Stimulated activated effector memory CD8-positive, alpha-beta T cell treated with anti-CD3 and anti-CD28 coated beads, Interleukin-12 subunit alpha, Interleukin-12 subunit beta, amount 100 ng/mL, for 72 hours (primary cell): ENCODE results near the gene XPC.

Experiments used
- ATAC-seq: fragments of 150-1000 bp; cut with Tn5 transposase; 2 replicates; pipeline ENCODE4 v1.10.0; 2021
- DNase-seq, 2 donors: peaks; one replicate each; pipeline ENCODE4 v3.0.0; 2021 to 2022; ENCODE audit warnings: low spot score in 2 of 2
- H3K27ac Mint-ChIP-seq: one replicate; pipeline ENCODE4 v1.8.0; 2022; ENCODE audit warnings: mild to moderate bottlenecking, mixed read lengths
- H3K36me3 Mint-ChIP-seq: one replicate; pipeline ENCODE4 v1.8.0; 2022; ENCODE audit warnings: mild to moderate bottlenecking, mixed read lengths
- H3K4me1 Mint-ChIP-seq: one replicate; pipeline ENCODE4 v1.8.0; 2022; ENCODE audit warnings: mixed read lengths
- H3K4me3 Mint-ChIP-seq: one replicate; pipeline ENCODE4 v1.8.0; 2022; ENCODE audit warnings: mild to moderate bottlenecking, mixed read lengths
- H3K9me3 Mint-ChIP-seq: one replicate; pipeline ENCODE4 v1.8.0; 2022; ENCODE audit warnings: mixed read lengths

Gene XPC

DNA sequence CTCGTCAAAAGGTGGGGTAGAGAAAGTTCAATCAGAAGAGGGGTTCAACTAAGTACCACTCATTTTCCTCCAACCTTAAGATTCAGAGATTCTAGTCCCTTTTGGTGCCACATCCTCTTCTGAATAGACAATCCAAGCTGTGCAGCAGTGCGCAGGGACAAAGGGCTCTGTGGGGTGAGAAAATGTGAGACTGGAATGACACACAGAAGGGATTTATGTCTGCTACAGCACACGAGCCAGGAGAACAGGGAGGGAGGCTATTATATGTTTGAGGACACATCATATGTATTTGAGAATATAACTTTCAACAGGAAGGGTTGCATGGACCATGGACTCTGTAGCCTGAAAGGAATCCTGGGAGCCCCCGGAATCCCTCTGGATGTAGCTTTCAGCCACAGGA lies 33.2 kb upstream of the XPC start:
- no peaks in the 10 kb centered on the region for H3K36me3 Mint-ChIP-seq

DNA sequence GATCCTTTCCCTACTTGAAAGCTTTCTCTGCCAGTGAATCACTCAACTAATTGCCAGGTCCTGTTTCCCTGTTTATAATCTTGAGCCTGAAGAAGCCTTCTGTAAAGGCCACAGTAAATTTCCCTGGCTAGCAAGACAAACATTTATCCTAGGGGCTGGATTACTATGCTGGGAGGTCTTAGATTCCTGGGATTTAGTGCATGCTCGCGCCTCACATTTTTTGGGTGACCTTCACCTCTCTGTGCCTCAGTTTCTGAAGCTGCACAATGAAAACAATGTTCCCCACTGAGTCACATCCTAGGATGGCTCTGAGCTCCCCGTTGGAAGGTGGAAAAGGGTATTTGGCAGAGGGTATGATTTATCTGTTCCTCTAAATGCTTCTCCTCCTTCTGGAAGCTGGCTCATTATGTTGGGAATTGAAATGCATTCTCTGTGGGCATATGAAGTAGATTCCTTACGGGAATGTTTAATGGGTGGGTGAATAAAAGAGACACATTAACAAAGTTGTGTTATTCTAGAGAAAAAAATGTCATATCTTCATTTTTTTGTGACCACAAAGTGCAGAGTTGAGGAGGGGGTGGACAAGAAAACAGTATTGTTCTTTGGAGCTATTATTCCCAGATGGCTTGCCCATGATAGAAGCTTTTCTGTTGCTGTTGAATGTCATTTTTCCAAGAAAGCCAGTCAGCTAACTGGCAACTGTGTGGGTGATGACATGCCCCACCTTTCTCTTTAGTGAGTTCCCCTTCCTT lies 32.6 kb upstream of the XPC start:
- no peak for DNase-seq
- no peak overlapping the region for H3K27ac Mint-ChIP-seq

More for the DNA sequence above, 33.2 kb upstream of the XPC start:
- Mint-ChIP-seq H3K27ac (no peak overlapping the region), H3K9me3 (no peaks in the 10 kb centered on the region), H3K4me1 (no peaks in the 10 kb centered on the region), H3K4me3 (no peak overlapping the region)
- DNase-seq (no peak), ATAC-seq (no peak)

DNA sequence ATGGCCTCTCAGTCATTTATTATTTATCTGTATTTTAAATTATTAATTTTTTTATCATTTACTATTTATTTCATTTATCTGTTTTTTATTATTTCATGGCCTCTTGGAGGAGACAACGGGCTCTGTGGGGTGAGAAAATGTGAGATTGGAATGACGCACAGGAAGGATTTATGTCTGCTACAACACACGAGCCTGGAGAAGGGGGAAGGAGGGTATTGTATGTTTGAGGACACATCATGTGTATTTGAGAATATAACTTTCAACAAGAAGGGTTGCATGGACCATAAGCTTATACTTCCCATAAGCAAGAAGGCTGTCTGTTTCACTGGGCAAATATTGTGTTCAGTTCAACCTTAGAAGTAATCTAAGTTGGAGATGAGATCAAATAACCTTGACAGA lies 31.9 kb upstream of the XPC start:
- Mint-ChIP-seq H3K36me3 (no peaks in the 10 kb centered on the region), H3K9me3 (no peaks in the 10 kb centered on the region), H3K4me3 (no peak overlapping the region), H3K4me1 (no peaks in the 10 kb centered on the region), H3K27ac (no peak overlapping the region)
- no peak for DNase-seq
- ATAC-seq: no peak

More for the DNA sequence above, 32.6 kb upstream of the XPC start:
- Mint-ChIP-seq H3K9me3 (no peaks in the 10 kb centered on the region), H3K4me1 (no peaks in the 10 kb centered on the region), H3K4me3 (no peak overlapping the region), H3K36me3 (no peaks in the 10 kb centered on the region)
- ATAC-seq: no peak

DNA sequence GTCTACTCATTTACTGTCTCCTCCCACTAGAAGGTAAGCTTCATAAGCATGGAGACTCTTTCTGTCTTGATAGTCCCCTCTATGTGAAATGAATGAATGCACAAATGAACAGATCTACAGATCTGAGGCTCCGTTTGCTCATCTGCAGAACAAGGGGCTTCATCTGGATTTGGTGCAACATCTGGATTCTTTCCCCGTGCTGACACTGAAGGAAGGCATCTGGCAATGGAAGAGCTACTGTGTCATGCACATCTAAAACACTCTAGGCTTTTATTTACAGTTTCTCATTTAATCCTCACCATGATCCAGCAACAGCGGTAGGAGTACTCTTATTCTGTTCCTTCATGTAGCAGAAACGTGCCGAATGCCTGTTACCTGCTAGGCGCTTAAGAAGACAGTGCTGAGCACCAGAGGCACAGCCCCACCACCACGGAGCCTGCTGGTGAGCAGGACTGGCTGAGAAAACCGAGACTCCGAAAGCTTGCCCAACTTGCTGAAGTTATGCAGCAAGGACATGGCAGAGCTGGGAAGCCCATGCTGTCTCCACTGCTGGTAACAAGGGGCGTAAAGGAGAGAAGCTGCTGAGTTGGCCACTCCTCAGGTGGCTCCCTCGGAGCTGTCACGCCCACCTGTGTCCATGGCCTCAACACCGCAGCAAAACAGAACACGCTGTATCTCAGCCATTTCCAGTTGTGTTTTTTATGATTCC lies 31.3 kb upstream of the XPC start:
- Mint-ChIP-seq H3K4me1 (no peaks in the 10 kb centered on the region), H3K27ac (no peak overlapping the region), H3K9me3 (no peaks in the 10 kb centered on the region), H3K4me3 (no peak overlapping the region), H3K36me3 (no peaks in the 10 kb centered on the region)
- DNase-seq (no peak), ATAC-seq (no peak)

DNA sequence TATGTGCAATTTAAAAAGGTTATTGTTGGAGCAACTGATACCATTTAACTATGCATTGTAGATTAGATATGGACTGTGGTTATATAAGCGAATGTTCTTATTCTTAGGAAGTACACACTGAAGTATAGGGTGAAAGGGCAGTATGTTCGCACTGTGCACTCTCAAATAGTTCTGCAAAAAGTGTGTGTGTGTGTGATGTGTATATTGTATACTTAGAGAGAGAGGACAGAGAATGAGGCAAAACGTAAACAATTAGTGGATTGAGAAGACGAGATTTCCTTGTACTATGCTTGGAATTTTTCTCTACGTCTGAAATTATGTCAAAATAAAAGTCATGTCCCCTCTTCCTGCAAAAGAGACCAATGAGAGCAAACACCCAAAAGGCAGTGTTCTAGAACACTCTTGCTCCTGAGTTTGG lies 30.6 kb upstream of the XPC start:
- H3K36me3 Mint-ChIP-seq: peaks cover 7% of the 10 kb centered on the region
- H3K27ac Mint-ChIP-seq: no peak overlapping the region
- H3K4me3 Mint-ChIP-seq: no peak overlapping the region
- no peak for ATAC-seq
- H3K4me1 Mint-ChIP-seq: no peaks in the 10 kb centered on the region
- H3K9me3 Mint-ChIP-seq: no peaks in the 10 kb centered on the region
- DNase-seq: no peak

DNA sequence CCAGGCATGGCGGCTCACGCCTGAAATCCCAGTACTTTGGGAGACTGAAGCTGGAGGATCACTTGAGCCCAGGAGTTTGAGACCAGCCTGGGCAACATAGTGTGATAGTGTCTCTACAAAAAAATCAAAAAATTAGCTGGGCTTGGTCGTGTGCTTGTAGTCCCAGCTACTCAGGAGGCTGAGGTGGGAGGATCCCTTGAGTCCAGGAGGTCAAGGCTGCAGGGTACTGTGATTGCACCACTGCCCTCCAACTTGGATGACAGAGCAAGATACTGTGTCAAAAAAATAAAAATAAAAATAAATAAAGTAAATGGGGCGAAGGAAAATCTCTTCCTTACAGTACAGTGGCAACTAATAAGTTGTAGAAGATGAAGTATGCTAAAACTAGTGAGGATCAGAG lies 29.8 kb upstream of the XPC start:
- ATAC-seq: no peak

DNA sequence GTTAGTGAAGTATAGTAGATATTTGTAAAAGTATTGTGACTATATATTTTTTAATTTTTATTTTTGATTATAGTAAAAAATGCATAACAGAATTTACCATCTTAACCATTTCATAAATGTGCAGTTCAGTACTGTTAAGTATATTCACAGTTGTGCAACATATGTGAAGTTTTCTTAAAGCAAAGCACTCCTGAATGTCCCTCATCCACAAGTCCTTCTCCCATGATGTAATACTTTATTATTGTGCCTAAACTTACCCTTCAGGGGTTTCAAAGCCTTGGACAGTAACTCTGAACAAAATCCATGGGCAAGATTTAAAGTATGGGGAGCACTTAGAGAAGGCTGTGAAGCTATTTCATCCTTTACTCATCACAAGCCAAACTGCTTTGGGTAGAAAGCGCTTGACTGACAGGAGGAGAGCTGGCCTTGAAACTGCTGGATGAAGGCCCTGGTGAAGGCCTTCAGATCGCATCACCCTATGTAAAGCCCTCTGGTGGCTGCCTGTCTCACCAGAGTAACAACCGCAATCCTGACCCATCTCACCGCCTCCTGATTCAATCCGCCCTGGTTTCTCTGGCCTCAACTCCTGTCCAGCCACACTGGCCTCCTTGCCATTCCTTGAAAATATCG lies 28.3 kb upstream of the XPC start:
- H3K9me3 Mint-ChIP-seq: no peaks in the 10 kb centered on the region
- H3K36me3 Mint-ChIP-seq: peaks cover 8% of the 10 kb centered on the region
- no peak overlapping the region for H3K4me3 Mint-ChIP-seq
- peaks cover 7% of the 10 kb centered on the region for H3K4me1 Mint-ChIP-seq
- DNase-seq (no peak), ATAC-seq (no peak)
- no peak overlapping the region for H3K27ac Mint-ChIP-seq

More for the DNA sequence above, 29.8 kb upstream of the XPC start:
- Mint-ChIP-seq H3K36me3 (peaks cover 8% of the 10 kb centered on the region), H3K4me3 (no peak overlapping the region), H3K4me1 (peaks cover 6% of the 10 kb centered on the region), H3K9me3 (no peaks in the 10 kb centered on the region), H3K27ac (no peak overlapping the region)
- DNase-seq: no peak

DNA sequence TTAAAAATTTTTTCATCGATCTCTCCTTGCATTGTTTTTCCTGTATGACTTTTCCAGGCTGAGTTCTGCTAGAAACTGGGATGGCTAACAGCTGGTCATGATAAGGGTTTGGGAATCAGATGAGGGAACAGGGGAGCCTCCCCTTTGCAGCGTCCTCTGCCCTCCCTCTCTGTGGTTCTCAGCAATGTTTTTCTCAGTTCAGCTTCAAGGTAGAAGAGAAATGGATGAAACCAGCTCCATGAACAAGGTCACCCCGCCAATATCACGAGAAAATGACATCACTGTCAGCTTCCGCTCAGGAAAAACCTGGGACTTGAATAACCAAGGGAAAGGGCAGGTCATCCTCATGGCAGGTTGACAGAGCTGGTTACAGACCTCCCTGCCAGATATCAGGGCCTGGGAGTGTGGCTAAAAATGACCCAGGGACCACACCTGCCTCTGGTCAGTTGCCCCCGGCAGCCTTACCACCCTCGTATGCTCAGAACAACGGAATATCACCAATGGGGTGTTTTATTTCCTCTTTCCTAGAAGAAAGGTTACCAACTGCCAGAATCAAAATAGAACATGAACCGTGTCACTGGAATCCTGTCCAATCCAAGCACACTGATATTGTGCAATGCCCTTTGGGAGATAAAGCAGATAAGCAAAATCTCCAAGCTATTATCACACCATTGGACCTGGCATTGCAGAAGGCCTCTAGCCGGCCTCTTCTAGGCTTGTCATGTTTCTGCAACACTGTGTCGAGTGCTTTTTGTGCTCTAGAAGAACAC lies 26.3 kb upstream of the XPC start:
- Mint-ChIP-seq H3K36me3 (peaks cover 15% of the 10 kb centered on the region), H3K4me1 (peaks cover 7% of the 10 kb centered on the region), H3K27ac (no peak overlapping the region), H3K4me3 (no peak overlapping the region), H3K9me3 (no peaks in the 10 kb centered on the region)
- ATAC-seq: no peak
- no peak for DNase-seq

DNA sequence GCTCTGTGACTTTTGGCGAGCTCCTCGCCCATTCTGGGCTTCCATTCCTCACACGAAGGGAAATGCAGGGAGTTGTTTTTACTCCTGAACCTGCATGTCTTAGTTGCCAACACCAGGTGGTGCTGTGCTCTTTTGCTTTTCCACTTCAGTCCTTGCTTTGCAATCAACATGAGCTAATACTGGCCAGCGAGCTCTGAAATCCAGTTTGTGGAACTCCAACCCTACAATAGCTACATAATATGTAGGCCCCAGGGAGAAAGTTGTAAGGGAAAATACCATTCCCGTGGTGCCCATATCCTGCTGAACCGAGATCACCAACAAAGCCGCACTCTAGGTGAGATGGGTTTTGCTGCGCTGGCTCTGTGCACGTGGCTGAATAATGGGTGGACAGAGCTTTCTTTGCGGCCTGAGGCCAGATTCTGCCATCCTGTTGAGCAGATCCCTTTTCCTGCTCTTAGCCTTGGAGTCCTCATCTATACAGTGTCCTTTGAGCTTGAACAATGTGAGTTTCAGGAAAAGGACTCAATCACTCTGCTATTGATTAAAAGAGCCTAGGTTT lies 25.2 kb upstream of the XPC start:
- peak; percentile 55 for ATAC-seq
- no peak overlapping the region for H3K27ac Mint-ChIP-seq

DNA sequence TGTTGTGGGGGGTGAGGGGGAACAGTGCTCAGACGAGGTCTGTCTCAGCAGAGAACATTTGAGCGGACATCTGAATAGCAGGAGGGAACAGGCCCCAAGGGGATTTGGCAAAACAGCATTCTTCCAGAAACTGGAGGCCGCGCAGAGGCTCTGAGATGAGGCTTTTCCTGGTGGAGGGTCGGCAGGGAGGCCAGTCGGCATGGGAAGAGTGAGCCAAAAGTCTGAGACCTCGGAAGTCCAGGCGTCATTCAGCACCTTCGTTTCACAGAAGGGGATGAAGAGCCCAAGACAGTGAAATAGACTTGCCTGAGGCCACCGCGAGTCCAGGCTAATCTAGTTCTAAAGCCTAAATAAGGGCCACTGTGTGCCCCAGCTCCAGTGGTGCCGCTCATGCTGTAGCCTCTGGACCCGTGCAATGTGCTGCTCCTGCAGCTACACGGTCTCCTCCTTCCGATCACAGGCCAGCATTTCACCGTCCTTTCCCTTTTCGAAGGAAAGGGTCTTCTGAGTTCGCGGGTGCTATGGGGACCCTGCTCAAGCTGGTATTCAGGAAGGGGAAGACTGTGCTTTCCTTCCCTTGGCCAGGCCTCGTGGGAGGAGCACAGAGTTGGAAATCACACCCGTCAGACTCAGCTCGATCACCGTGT lies 24.6 kb upstream of the XPC start:
- Mint-ChIP-seq H3K9me3 (no peaks in the 10 kb centered on the region), H3K36me3 (peaks cover 32% of the 10 kb centered on the region), H3K4me3 (no peak overlapping the region), H3K27ac (no peak overlapping the region), H3K4me1 (peaks cover 7% of the 10 kb centered on the region)
- ATAC-seq: no peak
- no peak for DNase-seq

More for the DNA sequence above, 25.2 kb upstream of the XPC start:
- peaks cover 7% of the 10 kb centered on the region for H3K4me1 Mint-ChIP-seq
- H3K4me3 Mint-ChIP-seq: no peak overlapping the region
- no peak for DNase-seq
- H3K36me3 Mint-ChIP-seq: peaks cover 26% of the 10 kb centered on the region
- no peaks in the 10 kb centered on the region for H3K9me3 Mint-ChIP-seq

DNA sequence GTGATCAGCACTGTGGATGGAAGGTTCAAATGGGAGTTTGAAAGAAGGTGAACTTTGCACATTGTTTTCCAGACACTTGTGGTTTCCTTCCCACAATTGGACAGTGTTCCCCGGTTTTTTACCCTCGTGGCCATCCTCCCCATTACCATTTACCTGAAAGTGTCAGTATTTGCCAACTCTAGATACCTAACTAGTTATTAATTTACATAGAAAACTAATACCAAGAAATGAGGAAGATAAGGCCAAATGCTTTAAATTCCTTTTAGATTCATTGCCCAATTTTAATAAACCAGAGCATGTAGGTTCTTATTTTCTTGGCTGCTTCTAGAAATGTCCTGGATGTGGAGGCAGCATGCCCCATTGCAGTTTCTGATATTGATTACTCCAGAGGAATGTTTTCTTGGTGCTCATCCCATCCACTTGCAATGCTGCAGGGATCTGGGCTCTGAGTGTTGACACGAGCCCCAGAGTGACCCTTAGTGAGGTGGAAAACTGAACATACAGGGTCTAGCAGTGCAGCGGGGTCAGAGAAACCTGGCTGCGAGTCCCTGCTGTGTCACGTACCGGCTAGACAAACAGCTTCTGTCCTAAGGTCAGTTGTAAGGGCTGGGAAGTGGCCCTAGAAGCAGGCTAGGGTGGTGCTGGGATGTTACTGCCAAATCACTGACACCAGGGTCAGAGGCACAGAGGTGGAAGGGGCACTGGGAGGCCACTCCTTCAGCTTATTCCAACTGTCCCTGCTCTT lies 23.7 kb upstream of the XPC start:
- Mint-ChIP-seq H3K4me3 (no peak overlapping the region), H3K4me1 (peaks cover 7% of the 10 kb centered on the region), H3K9me3 (no peaks in the 10 kb centered on the region), H3K36me3 (peaks cover 40% of the 10 kb centered on the region), H3K27ac (no peak overlapping the region)
- ATAC-seq (no peak), DNase-seq (no peak)

DNA sequence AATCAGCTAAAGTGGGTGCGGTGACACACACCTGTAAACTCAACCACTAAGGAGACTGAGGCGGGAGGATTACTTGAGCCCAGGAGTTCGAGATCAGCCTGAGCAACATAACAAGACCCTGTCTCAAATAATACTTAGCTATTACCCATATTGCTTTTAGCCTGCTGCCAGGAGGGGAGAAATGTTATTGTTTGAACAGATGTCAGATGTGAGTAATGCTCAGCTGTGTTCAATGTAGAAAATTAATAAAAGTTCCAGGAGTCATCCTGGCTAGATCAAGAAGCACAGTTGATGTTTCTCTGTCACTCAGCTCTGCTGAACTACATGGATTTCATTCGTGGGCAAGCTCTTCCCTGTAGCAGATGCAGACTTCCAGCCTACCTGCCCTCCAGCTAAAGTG lies 22.4 kb upstream of the XPC start:
- no peak overlapping the region for H3K27ac Mint-ChIP-seq
- peaks cover 7% of the 10 kb centered on the region for H3K4me1 Mint-ChIP-seq
- H3K36me3 Mint-ChIP-seq: peaks cover 43% of the 10 kb centered on the region
- ATAC-seq (no peak), DNase-seq (no peak)
- H3K9me3 Mint-ChIP-seq: no peaks in the 10 kb centered on the region
- H3K4me3 Mint-ChIP-seq: no peak overlapping the region

DNA sequence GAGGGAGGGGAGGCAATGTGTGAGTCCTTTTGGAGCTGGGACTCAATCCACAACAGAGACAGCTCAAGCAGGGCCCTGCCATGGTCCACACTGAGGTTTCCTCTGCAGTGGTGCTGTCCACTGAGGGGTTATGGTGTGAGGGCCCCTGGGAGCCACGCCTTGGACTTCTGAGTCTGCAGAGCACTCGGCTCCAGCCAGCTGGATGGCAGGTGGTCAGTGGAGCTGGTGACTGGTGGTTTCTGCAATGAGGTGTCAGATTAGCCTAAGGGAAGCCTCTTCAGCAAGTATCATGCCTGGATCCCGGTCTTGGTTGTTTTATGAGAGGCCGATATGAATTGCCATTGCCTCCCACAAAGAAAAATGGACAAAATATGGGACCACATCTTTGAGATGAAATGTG lies 21.9 kb upstream of the XPC start:
- H3K9me3 Mint-ChIP-seq: no peaks in the 10 kb centered on the region
- peaks cover 43% of the 10 kb centered on the region for H3K36me3 Mint-ChIP-seq
- H3K4me1 Mint-ChIP-seq: peaks cover 7% of the 10 kb centered on the region
- ATAC-seq: no peak
- no peak overlapping the region for H3K27ac Mint-ChIP-seq
- H3K4me3 Mint-ChIP-seq: no peak overlapping the region
- DNase-seq: no peak

DNA sequence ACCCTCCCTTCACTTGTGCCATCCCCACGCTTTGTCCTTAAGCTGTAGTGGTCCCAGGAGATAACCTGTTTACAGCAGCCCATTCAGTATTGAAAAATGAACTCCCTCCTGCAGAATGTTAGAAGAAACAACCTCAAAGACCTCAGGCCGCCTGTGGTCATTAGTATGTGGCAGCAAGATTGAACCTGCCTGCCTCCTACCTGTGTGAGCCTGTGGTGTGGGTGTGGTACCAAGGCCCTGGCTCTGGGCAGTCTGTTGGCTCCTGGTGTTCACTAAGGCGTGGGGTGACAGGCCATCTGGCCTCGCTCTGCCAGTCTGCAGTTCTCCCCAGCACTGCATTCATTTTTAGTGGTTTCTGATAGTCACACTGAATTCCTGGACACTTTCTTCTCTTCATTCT lies 21.2 kb upstream of the XPC start:
- Mint-ChIP-seq H3K27ac (no peak overlapping the region), H3K36me3 (peaks cover 49% of the 10 kb centered on the region), H3K9me3 (no peaks in the 10 kb centered on the region), H3K4me1 (peaks cover 7% of the 10 kb centered on the region), H3K4me3 (no peak overlapping the region)
- no peak for DNase-seq
- no peak for ATAC-seq
